Heart left ventricle (tissue), 13 donors: ENCODE data around the gene CD74.

Source experiments
- POLR2A ChIP-seq, 2 donors: fragments of 450-650 bp; IDR thresholded peaks; one replicate each; pipeline ENCODE4 v1.6.1; 2017; ENCODE audit warnings: antibody characterized with exemption in 2 of 2, mild to moderate bottlenecking in 2 of 2, moderate library complexity in 2 of 2
- TF ChIP-seq, protein P1 (sequence below), 12 donors: fragments of 200-600 bp; sonication (generic) in 4 of 12; IDR thresholded peaks; one replicate each; pipeline versions ENCODE4 v1.5.0 to v1.8.0; 2018 to 2022; ENCODE audit warnings: antibody characterized with exemption in 12 of 12, mild to moderate bottlenecking in 5 of 12
- donor health status: ischemic (EF 13 %, LVEDD 7.1; RV severe dilation, severe dysfunction).
- donor health status: DM: no; HTN: yes; CAD: no.
- donor health status: DM: no; HTN: no; CAD: no.
- donor health status: ischemic (EF 25% LVEDD 6.9; RV normal size, moderate dysfunction).
- donor health status: ischemic (EF 25% LVEDD 5.7; RV mildly dilated, moderate dysfunction).
- donor health status: ischemic (EF 35%, LVEDD 5.7; RV mildly dilated, moderate dysfunction).
- donor health status: nonischemic (EF 11% LVEDD 7.7; RV severe dilation, severe dysfunction).
- donor health status: DM: yes; HTN: yes; CAD: no.
- donor health status: PGD.
- donor health status: ischemic (EF 29% LVEDD 5.4; RV normal size, mild dysfunction).
- donor health status: nonischemic (EF 23%, LVEDD 6.1; RV moderate dilation, normal function).

DNA sequence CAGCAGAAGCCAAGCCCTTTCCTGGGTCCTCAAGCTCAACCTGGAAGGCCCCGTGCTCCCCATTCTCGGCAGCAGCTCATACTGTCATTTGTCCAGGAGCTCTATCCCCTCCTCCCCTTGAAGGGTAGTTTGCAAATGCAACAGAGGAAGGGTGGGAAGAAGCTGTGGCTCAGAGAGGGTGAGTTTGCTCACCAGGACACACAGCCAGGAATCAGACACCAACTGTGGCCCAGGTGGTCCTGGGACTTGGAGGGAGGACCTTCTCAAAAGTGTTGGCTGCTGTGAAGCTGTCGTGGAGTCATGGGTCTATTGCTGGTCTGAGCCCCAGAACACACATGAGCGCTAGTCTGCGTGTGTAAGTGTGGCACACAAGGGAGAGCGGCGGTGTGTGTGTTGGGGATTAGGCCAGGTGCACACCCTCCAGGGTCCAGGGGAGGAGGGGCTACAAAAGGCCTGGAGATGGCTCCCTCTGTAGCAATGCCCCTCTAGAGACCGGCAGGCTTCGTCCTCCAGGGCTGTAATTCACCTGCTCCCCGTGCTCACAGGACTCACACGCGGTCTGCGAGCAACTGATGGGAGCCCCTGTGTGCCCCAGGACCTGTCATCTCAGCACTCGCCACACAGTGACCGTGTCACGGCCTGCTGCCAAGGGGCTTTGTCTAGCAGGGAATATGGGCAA, 45.0 kb upstream of the CD74 start:
- TF ChIP-seq, protein P1, sequence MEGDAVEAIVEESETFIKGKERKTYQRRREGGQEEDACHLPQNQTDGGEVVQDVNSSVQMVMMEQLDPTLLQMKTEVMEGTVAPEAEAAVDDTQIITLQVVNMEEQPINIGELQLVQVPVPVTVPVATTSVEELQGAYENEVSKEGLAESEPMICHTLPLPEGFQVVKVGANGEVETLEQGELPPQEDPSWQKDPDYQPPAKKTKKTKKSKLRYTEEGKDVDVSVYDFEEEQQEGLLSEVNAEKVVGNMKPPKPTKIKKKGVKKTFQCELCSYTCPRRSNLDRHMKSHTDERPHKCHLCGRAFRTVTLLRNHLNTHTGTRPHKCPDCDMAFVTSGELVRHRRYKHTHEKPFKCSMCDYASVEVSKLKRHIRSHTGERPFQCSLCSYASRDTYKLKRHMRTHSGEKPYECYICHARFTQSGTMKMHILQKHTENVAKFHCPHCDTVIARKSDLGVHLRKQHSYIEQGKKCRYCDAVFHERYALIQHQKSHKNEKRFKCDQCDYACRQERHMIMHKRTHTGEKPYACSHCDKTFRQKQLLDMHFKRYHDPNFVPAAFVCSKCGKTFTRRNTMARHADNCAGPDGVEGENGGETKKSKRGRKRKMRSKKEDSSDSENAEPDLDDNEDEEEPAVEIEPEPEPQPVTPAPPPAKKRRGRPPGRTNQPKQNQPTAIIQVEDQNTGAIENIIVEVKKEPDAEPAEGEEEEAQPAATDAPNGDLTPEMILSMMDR (IDR thresholded peaks at IDR 0.05): no peak
- no peak for TF ChIP-seq POLR2A (IDR thresholded peaks at IDR 0.05)
